ENCODE data around the gene TNS2. TPM values are rescaled to one million over a fixed set of nuclear protein-coding genes. Genes with fewer than 3 reads are reported as not detected.

TNS2 gene
- total and polyA plus RNA-seq, 2 of the 13 experiments (the other 11 are each of a cell fraction or from before 2014, with no cell fraction given): 8.9 to 20.4 TPM

DNA sequence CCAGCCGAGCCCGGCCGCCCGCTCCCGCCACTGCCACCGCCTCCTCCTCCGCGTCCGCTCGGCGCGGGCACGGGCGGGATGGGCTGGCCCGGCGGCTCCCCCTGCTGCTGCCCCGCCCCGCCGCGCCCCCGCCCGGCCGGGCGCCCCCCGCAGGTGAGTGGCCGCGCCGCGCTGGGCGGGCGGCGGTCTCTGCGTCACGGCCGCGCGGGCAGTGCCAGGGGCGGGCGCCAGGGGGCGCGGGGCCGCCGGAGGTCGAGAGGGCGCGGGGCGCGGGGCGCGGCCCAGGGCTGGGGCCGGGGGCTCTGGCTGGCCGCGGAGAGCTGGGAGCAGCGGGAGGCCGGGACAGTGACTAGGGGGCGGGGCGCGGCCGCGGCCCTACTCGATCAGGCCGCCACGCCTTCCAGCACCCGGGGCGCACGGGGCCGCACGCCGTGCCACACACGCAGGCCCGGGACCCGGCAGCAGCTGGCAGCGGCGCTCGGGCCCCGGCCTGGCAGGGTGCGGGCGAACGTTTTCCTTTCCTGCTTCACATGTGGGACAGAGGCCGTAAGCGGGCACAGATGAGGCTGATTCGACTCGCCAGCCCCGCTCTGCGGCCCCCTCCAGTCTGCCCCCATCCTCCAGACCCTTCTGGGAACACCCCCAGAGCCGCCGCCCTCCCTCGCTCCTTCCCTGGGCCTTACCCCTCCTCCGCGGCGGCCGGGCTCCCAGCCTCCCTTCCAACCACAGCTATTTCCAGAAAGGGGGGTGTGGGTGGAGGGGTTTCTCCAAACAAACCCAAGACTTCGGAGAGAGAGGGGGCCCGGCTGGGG, 2.4 kb upstream of the TNS2 start (continued):
- TF ChIP-seq, protein P1, sequence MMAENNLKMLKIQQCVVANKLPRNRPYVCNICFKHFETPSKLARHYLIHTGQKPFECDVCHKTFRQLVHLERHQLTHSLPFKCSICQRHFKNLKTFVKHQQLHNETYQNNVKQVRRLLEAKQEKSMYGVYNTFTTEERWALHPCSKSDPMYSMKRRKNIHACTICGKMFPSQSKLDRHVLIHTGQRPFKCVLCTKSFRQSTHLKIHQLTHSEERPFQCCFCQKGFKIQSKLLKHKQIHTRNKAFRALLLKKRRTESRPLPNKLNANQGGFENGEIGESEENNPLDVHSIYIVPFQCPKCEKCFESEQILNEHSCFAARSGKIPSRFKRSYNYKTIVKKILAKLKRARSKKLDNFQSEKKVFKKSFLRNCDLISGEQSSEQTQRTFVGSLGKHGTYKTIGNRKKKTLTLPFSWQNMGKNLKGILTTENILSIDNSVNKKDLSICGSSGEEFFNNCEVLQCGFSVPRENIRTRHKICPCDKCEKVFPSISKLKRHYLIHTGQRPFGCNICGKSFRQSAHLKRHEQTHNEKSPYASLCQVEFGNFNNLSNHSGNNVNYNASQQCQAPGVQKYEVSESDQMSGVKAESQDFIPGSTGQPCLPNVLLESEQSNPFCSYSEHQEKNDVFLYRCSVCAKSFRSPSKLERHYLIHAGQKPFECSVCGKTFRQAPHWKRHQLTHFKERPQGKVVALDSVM (CRISPR knock-in tag; IDR thresholded peaks at IDR 0.05): peak; percentile 56
- no peak for TF ChIP-seq FOSL1 (CRISPR knock-in tag; IDR thresholded peaks at IDR 0.05; ENCODE audit: borderline replicate concordance)
- no peak for TF ChIP-seq ZNF232 (CRISPR knock-in tag; IDR thresholded peaks at IDR 0.05; ENCODE audit: borderline replicate concordance)
- TF ChIP-seq, protein P2, sequence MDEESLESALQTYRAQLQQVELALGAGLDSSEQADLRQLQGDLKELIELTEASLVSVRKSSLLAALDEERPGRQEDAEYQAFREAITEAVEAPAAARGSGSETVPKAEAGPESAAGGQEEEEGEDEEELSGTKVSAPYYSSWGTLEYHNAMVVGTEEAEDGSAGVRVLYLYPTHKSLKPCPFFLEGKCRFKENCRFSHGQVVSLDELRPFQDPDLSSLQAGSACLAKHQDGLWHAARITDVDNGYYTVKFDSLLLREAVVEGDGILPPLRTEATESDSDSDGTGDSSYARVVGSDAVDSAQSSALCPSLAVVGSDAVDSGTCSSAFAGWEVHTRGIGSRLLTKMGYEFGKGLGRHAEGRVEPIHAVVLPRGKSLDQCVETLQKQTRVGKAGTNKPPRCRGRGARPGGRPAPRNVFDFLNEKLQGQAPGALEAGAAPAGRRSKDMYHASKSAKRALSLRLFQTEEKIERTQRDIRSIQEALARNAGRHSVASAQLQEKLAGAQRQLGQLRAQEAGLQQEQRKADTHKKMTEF (CRISPR knock-in tag; IDR thresholded peaks at IDR 0.05): 0 out of 2 replicates have a peak, but pooled peaks have one; percentile 16
- peak; percentile 21 for TF ChIP-seq HNRNPLL (IDR thresholded peaks at IDR 0.05; ENCODE audit: low read depth, low read length, poor library complexity, severe bottlenecking)
- TF ChIP-seq, protein P3, sequence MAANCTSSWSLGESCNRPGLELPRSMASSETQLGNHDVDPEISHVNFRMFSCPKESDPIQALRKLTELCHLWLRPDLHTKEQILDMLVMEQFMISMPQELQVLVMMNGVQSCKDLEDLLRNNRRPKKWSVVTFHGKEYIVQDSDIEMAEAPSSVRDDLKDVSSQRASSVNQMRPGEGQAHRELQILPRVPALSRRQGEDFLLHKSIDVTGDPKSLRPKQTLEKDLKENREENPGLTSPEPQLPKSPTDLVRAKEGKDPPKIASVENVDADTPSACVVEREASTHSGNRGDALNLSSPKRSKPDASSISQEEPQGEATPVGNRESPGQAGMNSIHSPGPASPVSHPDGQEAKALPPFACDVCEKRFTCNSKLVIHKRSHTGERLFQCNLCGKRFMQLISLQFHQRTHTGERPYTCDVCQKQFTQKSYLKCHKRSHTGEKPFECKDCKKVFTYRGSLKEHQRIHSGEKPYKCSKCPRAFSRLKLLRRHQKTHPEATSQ (CRISPR knock-in tag; IDR thresholded peaks at IDR 0.05; ENCODE audit: borderline replicate concordance): no peak
- TF ChIP-seq, protein P4, sequence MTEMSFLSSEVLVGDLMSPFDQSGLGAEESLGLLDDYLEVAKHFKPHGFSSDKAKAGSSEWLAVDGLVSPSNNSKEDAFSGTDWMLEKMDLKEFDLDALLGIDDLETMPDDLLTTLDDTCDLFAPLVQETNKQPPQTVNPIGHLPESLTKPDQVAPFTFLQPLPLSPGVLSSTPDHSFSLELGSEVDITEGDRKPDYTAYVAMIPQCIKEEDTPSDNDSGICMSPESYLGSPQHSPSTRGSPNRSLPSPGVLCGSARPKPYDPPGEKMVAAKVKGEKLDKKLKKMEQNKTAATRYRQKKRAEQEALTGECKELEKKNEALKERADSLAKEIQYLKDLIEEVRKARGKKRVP (CRISPR knock-in tag; IDR thresholded peaks at IDR 0.05): no peak
- peak; percentile 79; the same call in 1 of the 2 replicates for TF ChIP-seq HNRNPL (IDR thresholded peaks at IDR 0.05; ENCODE audit: low read depth, low read length)
- peak; percentile 44; the same call in 1 of the 2 replicates for TF ChIP-seq SIN3A (IDR thresholded peaks at IDR 0.05; ENCODE audit: borderline replicate concordance, low read depth, low read length)
- 0 out of 2 replicates have a peak, but pooled peaks have one; percentile 51 for TF ChIP-seq FOXC1 (CRISPR knock-in tag; IDR thresholded peaks at IDR 0.05; ENCODE audit: borderline replicate concordance)
- TF ChIP-seq ZSCAN31 (CRISPR knock-in tag; IDR thresholded peaks at IDR 0.05; ENCODE audit: low read depth): peak; percentile 73; the same call in 1 of the 2 replicates
- 0 out of 2 replicates have a peak, but pooled peaks have one; percentile 29 for TF ChIP-seq ZNF75D (CRISPR knock-in tag; IDR thresholded peaks at IDR 0.05; ENCODE audit: borderline replicate concordance)
- TF ChIP-seq, protein P5, sequence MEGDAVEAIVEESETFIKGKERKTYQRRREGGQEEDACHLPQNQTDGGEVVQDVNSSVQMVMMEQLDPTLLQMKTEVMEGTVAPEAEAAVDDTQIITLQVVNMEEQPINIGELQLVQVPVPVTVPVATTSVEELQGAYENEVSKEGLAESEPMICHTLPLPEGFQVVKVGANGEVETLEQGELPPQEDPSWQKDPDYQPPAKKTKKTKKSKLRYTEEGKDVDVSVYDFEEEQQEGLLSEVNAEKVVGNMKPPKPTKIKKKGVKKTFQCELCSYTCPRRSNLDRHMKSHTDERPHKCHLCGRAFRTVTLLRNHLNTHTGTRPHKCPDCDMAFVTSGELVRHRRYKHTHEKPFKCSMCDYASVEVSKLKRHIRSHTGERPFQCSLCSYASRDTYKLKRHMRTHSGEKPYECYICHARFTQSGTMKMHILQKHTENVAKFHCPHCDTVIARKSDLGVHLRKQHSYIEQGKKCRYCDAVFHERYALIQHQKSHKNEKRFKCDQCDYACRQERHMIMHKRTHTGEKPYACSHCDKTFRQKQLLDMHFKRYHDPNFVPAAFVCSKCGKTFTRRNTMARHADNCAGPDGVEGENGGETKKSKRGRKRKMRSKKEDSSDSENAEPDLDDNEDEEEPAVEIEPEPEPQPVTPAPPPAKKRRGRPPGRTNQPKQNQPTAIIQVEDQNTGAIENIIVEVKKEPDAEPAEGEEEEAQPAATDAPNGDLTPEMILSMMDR (CRISPR knock-in tag; IDR thresholded peaks at IDR 0.05): peak; percentile 3; the same call in 1 of the 2 replicates
- TF ChIP-seq MBNL3 (CRISPR knock-in tag; conservative IDR thresholded peaks at IDR 0.05): no peak
- no peak for TF ChIP-seq PRMT3 (CRISPR knock-in tag; IDR thresholded peaks at IDR 0.05; ENCODE audit: borderline replicate concordance, low read depth)
- TF ChIP-seq ZFY (CRISPR knock-in tag; IDR thresholded peaks at IDR 0.05): peak; percentile 79
- TF ChIP-seq HOXA3 (CRISPR knock-in tag; IDR thresholded peaks at IDR 0.05): 0 out of 2 replicates have a peak, but pooled peaks have one; percentile 39
- no peak for TF ChIP-seq ZFP82 (CRISPR knock-in tag; IDR thresholded peaks at IDR 0.05; ENCODE audit: borderline replicate concordance)
- TF ChIP-seq ZNF460 (CRISPR knock-in tag; IDR thresholded peaks at IDR 0.05; ENCODE audit: borderline replicate concordance): no peak
- TF ChIP-seq ZNF749 (CRISPR knock-in tag; IDR thresholded peaks at IDR 0.05; ENCODE audit: borderline replicate concordance): peak; percentile 45; the same call in 1 of the 2 replicates

Measured in HepG2 (cell line).